K562 (cell line): ENCODE data around the gene HDAC9. TPM values are rescaled to one million over a fixed set of nuclear protein-coding genes. Genes with fewer than 3 reads are reported as not detected.

ENCODE experiments used
- DMBX1 ChIP-seq: fragments of 250-450 bp; sonication (Bioruptor Pico); IDR thresholded peaks from 2 replicates; pipeline ENCODE4 v1.8.0; 2022; ENCODE audit warnings: inconsistent platforms, mild to moderate bottlenecking, moderate library complexity, borderline replicate concordance
- PHB2 ChIP-seq: fragments of 450-650 bp; IDR thresholded peaks from 2 replicates; pipeline ENCODE4 v1.6.1; 2017; ENCODE audit warnings: low read depth
- SRSF7 ChIP-seq: fragments of 200-400 bp; formaldehyde crosslinking; optimal IDR thresholded peaks from 2 replicates; pipeline ENCODE3; 2017; ENCODE audit warnings: mild to moderate bottlenecking, low read depth, low read length
- ZNF407 ChIP-seq: fragments of 450-650 bp; IDR thresholded peaks from 2 replicates; pipeline ENCODE4 v1.6.1; 2016; ENCODE audit warnings: low read depth
- polyA plus RNA-seq, 8 experiments: library from polyadenylated mRNA; depleted of rRNA in 4 of 8; stranded (reverse) in 5 of 8; unstranded in 3 of 8; fragments of >200 nt; fragmentation: Nextera tagmentation in 2 of 8; fragmentation: Illumina TruSeq in 1 of 8; extraction: Ambion mirVana in 2 of 8; extraction: Trizol in 1 of 8; gene quantifications; 2 replicates each; pipeline versions ENCODE4 v1.2.1 to v1.2.3, GENCODE V29; 2011 to 2014; ENCODE audit warnings: inconsistent platforms in 1 of 8, missing spikeins in 1 of 8
- total RNA-seq, 7 experiments: library from RNA; depleted of rRNA in 6 of 7; stranded (reverse); fragments of >200 nt in 6 of 7; fragmentation: Illumina TruSeq in 2 of 7; extraction: Trizol in 2 of 7; gene quantifications; 2 replicates each; pipeline versions ENCODE4 v1.2.1 to v1.2.3, GENCODE V29; 2011 to 2021; ENCODE audit warnings: low replicate concordance in 1 of 7

The HDAC9 gene
- total and polyA plus RNA-seq, 9 of the 15 experiments (the other 6 are each of a cell fraction or from before 2014, with no cell fraction given): 0.08 to 0.91 (median 0.33) TPM

- no peak for TF ChIP-seq ZNF407
- no peak for TF ChIP-seq DMBX1 (CRISPR knock-in tag)
- no peak for TF ChIP-seq PHB2
- TF ChIP-seq SRSF7: no peak
These were observed 261.0 kb downstream of the HDAC9 start (continued) for GRCh38 chr7:18756378-18757050.
